Fibroblast of skin of back (primary cell): ENCODE data around the gene PLBD2.
A peak's percentile ranks its signal among the peaks of the same experiment; 100 is the strongest.

Experiments
- DNase-seq: peaks from one replicate; pipeline ENCODE4 v3.0.0-alpha.2; 2013

Gene PLBD2

GRCh38 chr12:113396828-113397496 is 38.6 kb downstream of the PLBD2 start:
- no peak for DNase-seq

- no peak for DNase-seq
Observed at GRCh38 chr12:113397497-113398197, 39.3 kb downstream of the PLBD2 start.

- DNase-seq: no peak
Observed at GRCh38 chr12:113398346-113399290, 40.2 kb downstream of the PLBD2 start.

GRCh38 chr12:113399490-113399889 is 41.1 kb downstream of the PLBD2 start:
- no peak for DNase-seq

- no peak for DNase-seq
Observed at GRCh38 chr12:113400362-113400761, 42.0 kb downstream of the PLBD2 start.

- DNase-seq: no peak
Observed at GRCh38 chr12:113401066-113402000, 42.9 kb downstream of the PLBD2 start.

GRCh38 chr12:113402586-113403260 is 44.3 kb downstream of the PLBD2 start:
- no peak for DNase-seq

GRCh38 chr12:113403435-113404415 is 45.3 kb downstream of the PLBD2 start, which contains the start of gene SDS:
Gene SDS (minus strand): TSS chr12:113403887. CDS start chr12:113399708, 4,179 bp downstream.
- no peak for DNase-seq

- DNase-seq: no peak
Observed at GRCh38 chr12:113405694-113406093, 47.3 kb downstream of the PLBD2 start.

- peak; percentile 22 for DNase-seq
Observed at GRCh38 chr12:113407931-113408600, 49.7 kb downstream of the PLBD2 start.

GRCh38 chr12:113408756-113409298 is 50.4 kb downstream of the PLBD2 start:
- no peak for DNase-seq

GRCh38 chr12:113409462-113410124 is 51.2 kb downstream of the PLBD2 start:
- DNase-seq: no peak

- DNase-seq: peak; percentile 60
Observed at GRCh38 chr12:113413488-113413939, 55.1 kb downstream of the PLBD2 start.

GRCh38 chr12:113414519-113415038 is 56.2 kb downstream of the PLBD2 start:
- DNase-seq: no peak

- DNase-seq: no peak
Observed at GRCh38 chr12:113416091-113416754, 57.8 kb downstream of the PLBD2 start.

- no peak for DNase-seq
Observed at GRCh38 chr12:113418213-113418879, 60.0 kb downstream of the PLBD2 start.
